ENCODE data around the gene ARSI.

Gene ARSI

GRCh38 chr5:150252489-150252888 lies 50.2 kb downstream of the ARSI start:
- Histone ChIP-seq H3F3A (ENCODE audit: insufficient read depth) (no peaks in the 10 kb centered on the region), H3K79me2 (ENCODE audit: insufficient read depth, low read length) (no peaks in the 10 kb centered on the region), H3K36me3 (ENCODE audit: low read length) (no peaks in the 10 kb centered on the region), H3K27ac (ENCODE audit: low read depth, low read length) (no peak overlapping the region), H3K9me2 (replicated peaks; ENCODE audit: insufficient read depth, low read length) (no peaks in the 10 kb centered on the region), H2AFZ (ENCODE audit: low read depth, low read length, severe bottlenecking) (no peak overlapping the region), H3K4me2 (ENCODE audit: low read depth, low read length, poor library complexity, severe bottlenecking) (no peak overlapping the region), H3K9me3 (ENCODE audit: insufficient read depth, low read length) (no peaks in the 10 kb centered on the region), H4K20me1 (ENCODE audit: low read depth, low read length) (no peaks in the 10 kb centered on the region), H3K4me3 (ENCODE audit: insufficient read depth, low read length, poor library complexity, severe bottlenecking) (no peak overlapping the region), H3K9ac (ENCODE audit: low read length) (no peak overlapping the region), H3K27me3 (ENCODE audit: low read length) (no peaks in the 10 kb centered on the region)
- TF ChIP-seq CTCF (IDR thresholded peaks at IDR 0.05; ENCODE audit: insufficient read depth, low read length, poor library complexity, severe bottlenecking), result no peak
- no peak for TF ChIP-seq EZH2phosphoT487 (conservative IDR thresholded peaks at IDR 0.05; ENCODE audit: low read length)

- Histone ChIP-seq H3K36me3 (ENCODE audit: low read length) (no peaks in the 10 kb centered on the region), H3K9me3 (ENCODE audit: insufficient read depth, low read length) (no peaks in the 10 kb centered on the region), H3K4me2 (ENCODE audit: low read depth, low read length, poor library complexity, severe bottlenecking) (no peak overlapping the region), H3K9ac (ENCODE audit: low read length) (no peak overlapping the region), H3K4me3 (ENCODE audit: insufficient read depth, low read length, poor library complexity, severe bottlenecking) (no peak overlapping the region), H3K9me2 (replicated peaks; ENCODE audit: insufficient read depth, low read length) (no peaks in the 10 kb centered on the region), H3K79me2 (ENCODE audit: insufficient read depth, low read length) (no peaks in the 10 kb centered on the region), H3F3A (ENCODE audit: insufficient read depth) (no peaks in the 10 kb centered on the region), H3K27ac (ENCODE audit: low read depth, low read length) (no peak overlapping the region), H2AFZ (ENCODE audit: low read depth, low read length, severe bottlenecking) (no peak overlapping the region), H3K27me3 (ENCODE audit: low read length) (no peaks in the 10 kb centered on the region), H4K20me1 (ENCODE audit: low read depth, low read length) (no peaks in the 10 kb centered on the region)
- TF ChIP-seq EZH2phosphoT487 (conservative IDR thresholded peaks at IDR 0.05; ENCODE audit: low read length) (no peak), CTCF (IDR thresholded peaks at IDR 0.05; ENCODE audit: insufficient read depth, low read length, poor library complexity, severe bottlenecking) (no peak)
Measured at GRCh38 chr5:150251504-150251903, 51.2 kb downstream of the ARSI start.

GRCh38 chr5:150249744-150250143 lies 53.0 kb downstream of the ARSI start:
- Histone ChIP-seq H3K4me3 (ENCODE audit: insufficient read depth, low read length, poor library complexity, severe bottlenecking) (no peak overlapping the region), H3K27me3 (ENCODE audit: low read length) (no peaks in the 10 kb centered on the region), H3K36me3 (ENCODE audit: low read length) (no peaks in the 10 kb centered on the region), H3K4me2 (ENCODE audit: low read depth, low read length, poor library complexity, severe bottlenecking) (no peak overlapping the region), H3K9ac (ENCODE audit: low read length) (no peak overlapping the region), H3K79me2 (ENCODE audit: insufficient read depth, low read length) (no peaks in the 10 kb centered on the region), H2AFZ (ENCODE audit: low read depth, low read length, severe bottlenecking) (no peak overlapping the region), H4K20me1 (ENCODE audit: low read depth, low read length) (no peaks in the 10 kb centered on the region), H3F3A (ENCODE audit: insufficient read depth) (no peaks in the 10 kb centered on the region), H3K9me2 (replicated peaks; ENCODE audit: insufficient read depth, low read length) (no peaks in the 10 kb centered on the region), H3K27ac (ENCODE audit: low read depth, low read length) (no peak overlapping the region), H3K9me3 (ENCODE audit: insufficient read depth, low read length) (no peaks in the 10 kb centered on the region)
- no peak for TF ChIP-seq CTCF (IDR thresholded peaks at IDR 0.05; ENCODE audit: insufficient read depth, low read length, poor library complexity, severe bottlenecking)
- TF ChIP-seq EZH2phosphoT487 (conservative IDR thresholded peaks at IDR 0.05; ENCODE audit: low read length), result no peak

All from SU-DHL-6 (cell line).